H9 (cell line): ENCODE results near the gene CRYGA. TPM values are rescaled to one million over a fixed set of nuclear protein-coding genes. Genes with fewer than 3 reads are reported as not detected.

Experiments used
- DNase-seq: peaks from one replicate; pipeline ENCODE4 v3.0.0-alpha.2; 2017
- H2AFZ ChIP-seq: one replicate; pipeline ENCODE4 v1.6.1; 2013; ENCODE audit warnings: mild to moderate bottlenecking, low read length, control low read depth, moderate library complexity
- H2AK5ac ChIP-seq: 2 replicates; pipeline ENCODE4 v1.6.1; 2013; ENCODE audit warnings: low read length, control low read depth, mixed read lengths; ENCODE audit not compliant: insufficient read length
- H2BK120ac ChIP-seq: one replicate; pipeline ENCODE4 v1.6.1; 2013; ENCODE audit warnings: low read depth, mild to moderate bottlenecking, low read length, control low read depth, inconsistent platforms; ENCODE audit not compliant: poor library complexity, severe bottlenecking
- H2BK12ac ChIP-seq: 2 replicates; pipeline ENCODE4 v1.6.1; 2013; ENCODE audit warnings: low read length, control low read depth, mixed read lengths, low read depth; ENCODE audit not compliant: insufficient read length
- H2BK15ac ChIP-seq: 2 replicates; pipeline ENCODE4 v1.6.1; 2013; ENCODE audit warnings: low read depth, low read length, control low read depth
- H2BK20ac ChIP-seq: one replicate; pipeline ENCODE4 v1.6.1; 2013; ENCODE audit warnings: low read depth, mild to moderate bottlenecking, low read length, control low read depth, inconsistent platforms; ENCODE audit not compliant: poor library complexity, severe bottlenecking
- H2BK5ac ChIP-seq: 2 replicates; pipeline ENCODE4 v1.6.1; 2013; ENCODE audit warnings: low read length, control low read depth, mixed read lengths; ENCODE audit not compliant: insufficient read length
- H3K14ac ChIP-seq: 2 replicates; pipeline ENCODE4 v1.6.1; 2013; ENCODE audit warnings: low read length, control low read depth; ENCODE audit not compliant: insufficient read depth
- H3K18ac ChIP-seq: 2 replicates; pipeline ENCODE4 v1.6.1; 2013; ENCODE audit warnings: low read depth, mild to moderate bottlenecking, mixed read lengths, low read length, control low read depth; ENCODE audit not compliant: insufficient read length
- H3K23ac ChIP-seq: 2 replicates; pipeline ENCODE4 v1.6.1; 2013; ENCODE audit warnings: low read length, control low read depth, mixed read lengths, low read depth; ENCODE audit not compliant: insufficient read length
- H3K23me2 ChIP-seq: 2 replicates; pipeline ENCODE4 v1.6.1; 2013; ENCODE audit warnings: low read depth, mild to moderate bottlenecking, mixed read lengths, low read length, control low read depth; ENCODE audit not compliant: insufficient read length, poor library complexity, severe bottlenecking
- H3K27ac ChIP-seq: 2 replicates; pipeline ENCODE4 v1.5.1; 2013; ENCODE audit warnings: low read length, control low read depth, mixed read lengths, low read depth; ENCODE audit not compliant: insufficient read length
- H3K27me3 ChIP-seq: 2 replicates; pipeline ENCODE4 v1.6.1; 2013; ENCODE audit warnings: low read length, control low read depth, inconsistent platforms; ENCODE audit not compliant: insufficient read depth
- H3K4ac ChIP-seq: 2 replicates; pipeline ENCODE4 v1.6.1; 2013; ENCODE audit warnings: low read depth, mild to moderate bottlenecking, control low read depth, inconsistent platforms, low read length, moderate library complexity
- H3K4me1 ChIP-seq: 2 replicates; pipeline ENCODE4 v1.6.1; 2013; ENCODE audit warnings: low read length, control low read depth, inconsistent platforms; ENCODE audit not compliant: insufficient read depth
- H3K4me2 ChIP-seq: 2 replicates; pipeline ENCODE4 v1.6.1; 2013; ENCODE audit warnings: low read length, control low read depth, mixed read lengths; ENCODE audit not compliant: insufficient read length, insufficient read depth
- H3K56ac ChIP-seq: 2 replicates; pipeline ENCODE4 v1.6.1; 2013; ENCODE audit warnings: low read depth, mild to moderate bottlenecking, mixed read lengths, low read length, control low read depth; ENCODE audit not compliant: insufficient read length
- H3K79me1 ChIP-seq: 2 replicates; pipeline ENCODE4 v1.6.1; 2013; ENCODE audit warnings: low read depth, mild to moderate bottlenecking, moderate library complexity, low read length, control low read depth, inconsistent platforms; ENCODE audit not compliant: insufficient read depth, poor library complexity, severe bottlenecking
- H3K79me2 ChIP-seq: 2 replicates; pipeline ENCODE4 v1.6.1; 2013; ENCODE audit warnings: low read length, control low read depth, inconsistent platforms; ENCODE audit not compliant: insufficient read depth
- H3K9ac ChIP-seq: 2 replicates; pipeline ENCODE4 v1.6.1; 2013; ENCODE audit warnings: low read length, control low read depth, mixed read lengths; ENCODE audit not compliant: insufficient read length; ENCODE audit errors: extremely low read depth
- H3K9me3 ChIP-seq: one replicate; pipeline ENCODE4 v1.6.1; 2013; ENCODE audit warnings: low read depth, low read length, inconsistent platforms; ENCODE audit not compliant: control insufficient read depth
- H3T11ph ChIP-seq: one replicate; pipeline ENCODE4 v1.6.1; 2013; ENCODE audit warnings: mild to moderate bottlenecking, low read length, control low read depth, inconsistent platforms
- H4K20me1 ChIP-seq: one replicate; pipeline ENCODE4 v1.6.1; 2013; ENCODE audit not compliant: control insufficient read depth, insufficient read length, insufficient read depth
- H4K5ac ChIP-seq: 2 replicates; pipeline ENCODE4 v1.6.1; 2013; ENCODE audit warnings: low read depth, mild to moderate bottlenecking, mixed read lengths, low read length, control low read depth; ENCODE audit not compliant: insufficient read length
- H4K8ac ChIP-seq: replicated peaks from 2 replicates; pipeline ENCODE4 v1.6.1; 2013; ENCODE audit warnings: low read length, control low read depth, mixed read lengths, low read depth; ENCODE audit not compliant: insufficient read length
- H4K91ac ChIP-seq: 2 replicates; pipeline ENCODE4 v1.6.1; 2013; ENCODE audit warnings: low read depth, mild to moderate bottlenecking, moderate library complexity, mixed read lengths, low read length, control low read depth; ENCODE audit not compliant: insufficient read length
- H3K27ac Mint-ChIP-seq, 3 experiments: 2 replicates in 2 of 3; 3 replicates in 1 of 3; pipeline ENCODE4 v1.8.0; 2020 to 2021; ENCODE audit warnings: mixed read lengths in 3 of 3, mild to moderate bottlenecking in 1 of 3, moderate library complexity in 1 of 3
- H3K27me3 Mint-ChIP-seq: 2 replicates; pipeline ENCODE4 v1.8.0; 2021; ENCODE audit warnings: low read depth, mild to moderate bottlenecking, moderate library complexity, mixed read lengths
- H3K36me3 Mint-ChIP-seq, 3 experiments: 2 replicates in 2 of 3; 3 replicates in 1 of 3; pipeline ENCODE4 v1.8.0; 2020 to 2021; ENCODE audit warnings: low read depth in 3 of 3, mixed read lengths in 3 of 3; ENCODE audit not compliant: insufficient read depth in 1 of 3
- H3K4me1 Mint-ChIP-seq, 2 experiments: 2 replicates each; pipeline ENCODE4 v1.8.0; 2020; ENCODE audit warnings: mixed read lengths in 2 of 2
- H3K4me3 Mint-ChIP-seq, 2 experiments: 2 replicates in 1 of 2; 3 replicates in 1 of 2; pipeline ENCODE4 v1.8.0; 2020 to 2021; ENCODE audit warnings: mild to moderate bottlenecking in 2 of 2, mixed read lengths in 2 of 2, moderate library complexity in 1 of 2
- H3K9me3 Mint-ChIP-seq, 2 experiments: 2 replicates in 1 of 2; 3 replicates in 1 of 2; pipeline ENCODE4 v1.8.0; 2020; ENCODE audit warnings: mild to moderate bottlenecking in 2 of 2, mixed read lengths in 2 of 2, moderate library complexity in 1 of 2
- CTCF ChIP-seq: fragments of 200-600 bp; sonication (generic); conservative IDR thresholded peaks from 3 replicates; pipeline ENCODE4 v1.8.0; 2021; ENCODE audit warnings: antibody characterized with exemption, mild to moderate bottlenecking
- WGBS: extraction: QIAGEN DNeasy Blood & Tissue Kit; methylation state at CpG from one replicate; pipeline ENCODE4 v1.1.7; 2013; ENCODE audit warnings: missing lambda C conversion rate, low lambda C conversion rate, mixed read lengths; ENCODE audit not compliant: insufficient read length; ENCODE audit errors: extremely low coverage; 5-methylcytosine and 5-hydroxymethylcytosine counted together
- total RNA-seq: library from RNA; stranded (reverse); gene quantifications from 2 replicates; pipeline ENCODE4 v1.2.1, GENCODE V29; 2021

The CRYGA gene
- total RNA-seq, 1 experiment from 2014 or later: not detected

DNA sequence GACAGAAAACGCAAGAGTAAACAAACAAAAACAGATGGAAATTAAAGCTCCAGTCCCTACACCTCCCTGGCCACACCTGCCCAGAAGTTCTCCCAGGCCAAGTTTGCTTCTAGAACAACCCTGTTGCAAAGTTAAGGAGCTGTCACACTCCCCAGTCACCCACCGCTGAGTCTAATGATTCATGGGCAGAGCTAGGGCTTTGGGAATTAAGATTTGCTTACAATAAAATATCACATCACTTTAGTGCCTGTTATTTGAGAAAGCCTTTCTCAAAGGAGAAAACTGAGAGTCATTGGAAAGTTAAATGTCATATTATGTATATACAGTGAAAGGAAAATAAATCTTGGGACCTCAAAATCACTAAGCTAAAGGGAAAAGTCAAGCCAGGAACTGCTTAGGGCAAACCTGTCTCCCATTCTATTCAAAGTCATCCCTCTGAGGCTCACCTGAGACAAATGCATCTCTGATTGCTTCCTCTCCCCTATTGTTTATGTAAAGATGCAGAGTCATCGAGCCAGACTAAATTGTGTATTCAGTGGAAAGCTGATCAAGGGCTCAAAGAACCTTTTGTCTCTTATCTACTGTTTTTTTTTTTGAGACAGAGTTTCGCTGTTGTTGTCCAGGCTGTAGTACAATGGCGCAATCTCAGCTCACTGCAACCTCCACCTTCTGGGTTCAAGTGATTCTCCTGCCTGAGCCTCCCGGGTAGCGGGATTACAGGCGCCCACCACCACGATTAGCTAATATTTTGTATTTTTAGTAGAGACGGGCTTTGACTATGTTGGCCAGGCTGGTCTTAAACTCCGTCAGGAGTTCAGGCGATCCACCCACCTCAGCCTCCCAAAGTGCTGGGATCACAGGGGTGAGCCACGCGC, 20.2 kb downstream of the CRYGA start:
- no peak overlapping the region for H3K18ac ChIP-seq
- H3T11ph ChIP-seq: no peak overlapping the region
- H3K23me2 ChIP-seq: no peaks in the 10 kb centered on the region
- peak overlapping the region; percentile 18 for H3K4me2 ChIP-seq
- H4K91ac ChIP-seq: no peak overlapping the region
- H4K5ac ChIP-seq: no peak overlapping the region
- no peaks in the 10 kb centered on the region for H3K79me1 ChIP-seq
- H3K27ac ChIP-seq: peak overlapping the region; percentile 83
- no peak overlapping the region for H3K9ac ChIP-seq
- H2BK15ac ChIP-seq: no peak overlapping the region
- H3K14ac ChIP-seq: no peak overlapping the region
- H2AK5ac ChIP-seq: no peak overlapping the region
- H2BK120ac ChIP-seq: peak overlapping the region; percentile 23
- H3K4me1 ChIP-seq: peaks cover 2% of the 10 kb centered on the region
- H3K23ac ChIP-seq: no peak overlapping the region
- H3K56ac ChIP-seq: no peak overlapping the region
- peaks cover 23 to 29% of the 10 kb centered on the region in 2 experiments for H3K4me1 Mint-ChIP-seq
- peak overlapping the region in 1 of 2 experiments; percentile 18; a peak in 3 of 5 replicates for H3K4me3 Mint-ChIP-seq
- no peaks in the 10 kb centered on the region for H3K9me3 ChIP-seq
- peaks cover 4 to 9% (median 7%) of the 10 kb centered on the region in 3 experiments for H3K36me3 Mint-ChIP-seq
- no peaks in the 10 kb centered on the region for H3K79me2 ChIP-seq
- H4K8ac ChIP-seq: no peak overlapping the region
- no peak overlapping the region for H2BK20ac ChIP-seq
- H3K4ac ChIP-seq: 0 out of 2 replicates have a peak overlapping the region, but pooled peaks have one; percentile 37
- H2AFZ ChIP-seq: no peak overlapping the region
- no CpG with 5 or more reads among the region's 14 CpGs for WGBS
- H2BK5ac ChIP-seq: no peak overlapping the region
- H3K27me3 ChIP-seq: no peaks in the 10 kb centered on the region
- H3K27me3 Mint-ChIP-seq: no peaks in the 10 kb centered on the region; the same call in 1 of the 2 replicates
- H2BK12ac ChIP-seq: no peak overlapping the region
- H3K27ac Mint-ChIP-seq: peak overlapping the region; percentile 13 to 96 (median 78); a peak in 5 of 7 replicates
- DNase-seq: peak; percentile 50
- H3K9me3 Mint-ChIP-seq: peaks cover 10 to 17% of the 10 kb centered on the region in 2 experiments; a peak in 4 of 5 replicates
- TF ChIP-seq CTCF: no peak
- H4K20me1 ChIP-seq: no peaks in the 10 kb centered on the region
